Measurements from ENCODE around the gene ODC1.

The ODC1 gene

GRCh38 chr2:10486091-10486490, 38.0 kb upstream of the ODC1 start:
- in situ Hi-C loops (cut with MboI; ENCODE audit: low pct_unique_long_range_greater_than_20kb, low sequenced_read_pairs, unreplicated experiment): no loop called here
- DNase-seq (ENCODE audit: low spot score): no peak
- no peak for TF ChIP-seq CTCF (IDR thresholded peaks at IDR 0.05; ENCODE audit: extremely low read depth, insufficient read depth, missing control alignments)

- TF ChIP-seq CTCF (IDR thresholded peaks at IDR 0.05; ENCODE audit: extremely low read depth, insufficient read depth, missing control alignments): no peak
- in situ Hi-C loops (cut with MboI; ENCODE audit: low pct_unique_long_range_greater_than_20kb, low sequenced_read_pairs, unreplicated experiment): no loop called here
- DNase-seq (ENCODE audit: low spot score): no peak
These were observed 34.8 kb upstream of the ODC1 start for GRCh38 chr2:10482913-10483312.

DNA sequence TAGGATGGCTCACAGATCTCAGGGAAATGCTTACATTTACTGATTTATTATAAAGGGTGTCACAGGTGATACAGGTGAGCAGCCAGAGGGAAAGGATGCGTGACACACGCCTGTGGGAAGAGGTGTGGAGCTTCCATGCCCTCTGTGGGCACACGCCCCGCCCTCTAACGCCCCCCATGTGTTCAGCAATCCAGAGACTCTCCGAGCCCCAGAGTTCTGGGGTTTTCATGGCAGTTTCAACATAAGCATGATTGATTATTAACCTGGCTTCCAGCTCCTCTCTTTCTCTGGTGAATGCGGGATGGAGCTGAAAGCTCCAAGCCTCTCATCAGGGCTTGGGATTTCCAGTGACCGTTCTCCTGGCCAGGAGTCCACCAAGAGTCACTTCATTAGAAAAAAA, 34.3 kb upstream of the ODC1 start:
- TF ChIP-seq CTCF (IDR thresholded peaks at IDR 0.05; ENCODE audit: extremely low read depth, insufficient read depth, missing control alignments): no peak
- no peak for DNase-seq (ENCODE audit: low spot score)
- in situ Hi-C loops (cut with MboI; ENCODE audit: low pct_unique_long_range_greater_than_20kb, low sequenced_read_pairs, unreplicated experiment): no loop called here

DNA sequence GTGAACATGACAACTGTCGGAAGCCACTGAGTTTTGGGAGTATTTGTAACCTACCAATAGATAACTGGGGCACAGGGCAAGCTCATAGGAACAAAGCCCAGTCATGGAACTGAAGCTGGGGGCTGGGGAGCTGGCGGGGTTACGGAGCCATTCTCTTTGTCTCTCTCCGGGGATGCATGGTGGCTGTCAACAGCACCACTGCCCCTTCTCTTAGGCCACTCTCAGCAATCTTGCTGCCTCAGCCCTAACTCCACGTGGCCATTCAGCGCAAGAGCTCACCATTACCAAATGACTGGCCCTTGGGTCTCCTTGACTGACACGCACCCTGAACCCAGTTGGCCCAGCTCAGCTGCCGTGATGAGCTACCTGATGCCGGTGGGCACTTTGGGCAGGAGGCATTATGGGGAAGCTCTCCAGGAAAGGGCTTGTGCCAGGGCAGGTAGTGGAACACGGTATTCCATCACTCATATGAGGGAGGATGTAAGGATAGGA, 33.6 kb upstream of the ODC1 start:
- in situ Hi-C loops (cut with MboI; ENCODE audit: low pct_unique_long_range_greater_than_20kb, low sequenced_read_pairs, unreplicated experiment): no loop called here
- TF ChIP-seq CTCF (IDR thresholded peaks at IDR 0.05; ENCODE audit: extremely low read depth, insufficient read depth, missing control alignments): no peak
- no peak for DNase-seq (ENCODE audit: low spot score)

DNA sequence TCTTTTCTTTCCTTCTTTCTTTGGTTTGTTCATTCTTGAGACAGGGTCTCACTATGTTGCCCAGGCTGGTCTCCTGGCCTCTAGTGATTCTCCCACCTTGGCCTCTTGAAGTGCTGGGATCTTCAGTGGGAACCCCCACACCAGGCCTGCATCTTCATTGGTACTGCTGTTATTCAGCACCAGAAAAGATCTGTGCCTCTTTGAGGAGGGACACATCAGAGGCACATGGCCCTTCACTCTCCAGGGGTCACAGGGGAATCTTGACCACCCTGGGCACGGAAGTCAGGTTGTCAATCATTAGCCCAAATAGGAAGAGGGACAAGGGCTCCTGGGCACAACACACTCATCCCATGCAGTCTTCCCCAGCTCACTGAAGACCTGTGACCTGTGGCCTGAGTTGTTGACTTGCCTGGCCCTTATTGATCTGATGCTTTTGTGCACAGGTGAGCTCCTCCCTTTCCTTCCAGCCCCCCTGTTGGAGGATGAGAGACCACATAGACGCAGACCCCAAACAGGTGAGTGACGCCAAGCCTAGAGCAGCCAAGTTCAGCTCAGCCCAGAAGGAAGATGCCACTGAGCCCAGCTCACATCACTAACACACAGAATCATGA, 33.0 kb upstream of the ODC1 start:
- in situ Hi-C loops (cut with MboI; ENCODE audit: low pct_unique_long_range_greater_than_20kb, low sequenced_read_pairs, unreplicated experiment): no loop called here
- no peak for DNase-seq (ENCODE audit: low spot score)
- no peak for TF ChIP-seq CTCF (IDR thresholded peaks at IDR 0.05; ENCODE audit: extremely low read depth, insufficient read depth, missing control alignments)

DNA sequence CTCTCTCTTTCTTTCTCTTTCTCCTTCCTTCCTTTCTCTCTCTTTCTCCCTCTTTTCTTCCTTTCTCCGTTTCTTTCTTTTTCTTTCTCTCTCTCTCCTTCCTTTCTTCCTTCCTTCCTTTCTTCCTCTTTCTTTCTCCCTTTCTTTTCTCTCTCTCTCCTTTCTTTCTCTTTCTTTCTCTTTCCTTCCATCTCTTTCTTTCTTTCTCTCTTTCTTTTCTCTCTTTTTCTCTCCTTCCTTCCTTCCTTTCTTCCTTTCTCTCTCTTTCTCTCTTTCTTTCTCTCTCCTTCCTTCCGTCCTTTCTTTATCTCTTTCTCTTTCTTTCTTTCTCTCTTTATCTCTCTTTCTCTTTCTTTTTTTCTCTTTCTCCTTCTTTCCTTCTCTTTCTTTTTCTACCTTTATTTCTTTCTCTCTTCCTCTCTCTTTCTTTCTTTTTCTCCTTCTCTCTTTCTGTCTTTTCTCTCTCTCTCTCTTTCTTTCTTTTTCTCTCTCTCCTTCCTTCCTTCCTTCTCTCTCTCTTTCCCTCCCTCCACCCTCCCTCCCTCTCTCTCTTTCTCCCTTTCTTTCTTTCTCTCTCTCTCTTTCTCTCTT, 32.3 kb upstream of the ODC1 start:
- TF ChIP-seq CTCF (IDR thresholded peaks at IDR 0.05; ENCODE audit: extremely low read depth, insufficient read depth, missing control alignments): no peak
- in situ Hi-C loops (cut with MboI; ENCODE audit: low pct_unique_long_range_greater_than_20kb, low sequenced_read_pairs, unreplicated experiment): no loop called here
- DNase-seq (ENCODE audit: low spot score): no peak
